ENCODE results near the gene GPSM3. TPM values are rescaled to one million over a fixed set of nuclear protein-coding genes. Genes with fewer than 3 reads are reported as not detected.

The GPSM3 gene
- total RNA-seq, 1 experiment from 2014 or later: 11.8 TPM

DNA sequence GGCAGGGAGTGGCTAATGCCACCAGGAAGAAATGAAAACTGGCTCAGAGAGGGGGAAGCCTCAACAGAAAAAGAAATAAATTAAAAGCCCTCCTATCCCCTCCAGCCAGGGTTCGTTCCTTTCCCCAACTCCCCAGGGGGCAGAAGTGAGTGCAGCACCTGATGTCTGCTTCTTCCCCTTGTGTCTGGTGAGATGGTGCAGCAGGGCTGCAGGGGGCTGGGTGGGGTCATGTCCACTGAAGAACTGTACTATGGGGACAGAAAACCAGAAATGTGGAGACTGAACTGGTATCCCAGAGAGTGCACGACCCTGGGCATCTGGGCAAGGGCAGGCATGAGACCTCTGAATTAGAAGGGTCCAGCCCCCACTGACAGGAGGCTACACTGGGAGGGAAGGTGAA is 24.1 kb downstream of the GPSM3 start:
- H2BK120ac ChIP-seq (ENCODE audit: low read depth, low read length, poor library complexity, severe bottlenecking): no peak overlapping the region
- H3K36me3 Mint-ChIP-seq (ENCODE audit: insufficient read depth in 1 of 3, low read depth in 3 of 3): peaks cover 40 to 69% (median 52%) of the 10 kb centered on the region in 3 experiments
- TF ChIP-seq, protein P1, sequence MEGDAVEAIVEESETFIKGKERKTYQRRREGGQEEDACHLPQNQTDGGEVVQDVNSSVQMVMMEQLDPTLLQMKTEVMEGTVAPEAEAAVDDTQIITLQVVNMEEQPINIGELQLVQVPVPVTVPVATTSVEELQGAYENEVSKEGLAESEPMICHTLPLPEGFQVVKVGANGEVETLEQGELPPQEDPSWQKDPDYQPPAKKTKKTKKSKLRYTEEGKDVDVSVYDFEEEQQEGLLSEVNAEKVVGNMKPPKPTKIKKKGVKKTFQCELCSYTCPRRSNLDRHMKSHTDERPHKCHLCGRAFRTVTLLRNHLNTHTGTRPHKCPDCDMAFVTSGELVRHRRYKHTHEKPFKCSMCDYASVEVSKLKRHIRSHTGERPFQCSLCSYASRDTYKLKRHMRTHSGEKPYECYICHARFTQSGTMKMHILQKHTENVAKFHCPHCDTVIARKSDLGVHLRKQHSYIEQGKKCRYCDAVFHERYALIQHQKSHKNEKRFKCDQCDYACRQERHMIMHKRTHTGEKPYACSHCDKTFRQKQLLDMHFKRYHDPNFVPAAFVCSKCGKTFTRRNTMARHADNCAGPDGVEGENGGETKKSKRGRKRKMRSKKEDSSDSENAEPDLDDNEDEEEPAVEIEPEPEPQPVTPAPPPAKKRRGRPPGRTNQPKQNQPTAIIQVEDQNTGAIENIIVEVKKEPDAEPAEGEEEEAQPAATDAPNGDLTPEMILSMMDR (conservative IDR thresholded peaks at IDR 0.05): no peak
- no peak overlapping the region for H3T11ph ChIP-seq (ENCODE audit: low read length)
- no peak overlapping the region for H3K4me2 ChIP-seq (ENCODE audit: insufficient read depth, insufficient read length, low read length)
- H4K8ac ChIP-seq (replicated peaks; ENCODE audit: insufficient read length, low read depth, low read length): no peak overlapping the region
- no peak overlapping the region for H2BK15ac ChIP-seq (ENCODE audit: low read depth, low read length)
- H3K4me1 ChIP-seq (ENCODE audit: insufficient read depth, low read length): no peaks in the 10 kb centered on the region; the same call in 1 of the 2 replicates
- peaks cover 2% of the 10 kb centered on the region for H4K20me1 ChIP-seq (ENCODE audit: control insufficient read depth, insufficient read depth, insufficient read length)
- no CpG with 5 or more reads among the region's 2 CpGs for WGBS (ENCODE audit: extremely low coverage, insufficient read length, low lambda C conversion rate)
- H3K4ac ChIP-seq (ENCODE audit: low read depth, low read length): no peak overlapping the region
- no peak overlapping the region for H2BK12ac ChIP-seq (ENCODE audit: insufficient read length, low read depth, low read length)
- H4K91ac ChIP-seq (ENCODE audit: insufficient read length, low read depth, low read length): no peak overlapping the region
- no peak overlapping the region for H3K4me3 Mint-ChIP-seq
- H3K27ac ChIP-seq (ENCODE audit: insufficient read length, low read depth, low read length): no peak overlapping the region
- H3K9me3 ChIP-seq (ENCODE audit: control insufficient read depth, low read depth, low read length): no peaks in the 10 kb centered on the region
- no peak overlapping the region for H3K23ac ChIP-seq (ENCODE audit: insufficient read length, low read depth, low read length)
- H3K27ac Mint-ChIP-seq: peak overlapping the region in 2 of 3 experiments; percentile 57 to 66; a peak in 2 of 7 replicates
- H3K56ac ChIP-seq (ENCODE audit: insufficient read length, low read depth, low read length): no peak overlapping the region
- no peak overlapping the region for H4K5ac ChIP-seq (ENCODE audit: insufficient read length, low read depth, low read length)
- no peak overlapping the region for H3K9ac ChIP-seq (ENCODE audit: extremely low read depth, insufficient read length, low read length)
- no peak overlapping the region for H3K14ac ChIP-seq (ENCODE audit: insufficient read depth, low read length)
- H2BK5ac ChIP-seq (ENCODE audit: insufficient read length, low read length): no peak overlapping the region
- peaks cover 10 to 26% of the 10 kb centered on the region in 2 experiments for H3K4me1 Mint-ChIP-seq
- no peaks in the 10 kb centered on the region for H3K27me3 ChIP-seq (ENCODE audit: insufficient read depth, low read length)
- H3K23me2 ChIP-seq (ENCODE audit: insufficient read length, low read depth, low read length, poor library complexity, severe bottlenecking): no peaks in the 10 kb centered on the region
- no peak overlapping the region for H2AFZ ChIP-seq (ENCODE audit: low read length)
- no peak overlapping the region for H2AK5ac ChIP-seq (ENCODE audit: insufficient read length, low read length)
- no peaks in the 10 kb centered on the region for H3K79me2 ChIP-seq (ENCODE audit: insufficient read depth, low read length)
- no peak for DNase-seq
- H3K79me1 ChIP-seq (ENCODE audit: insufficient read depth, low read depth, low read length, poor library complexity, severe bottlenecking): no peaks in the 10 kb centered on the region
- H3K27me3 Mint-ChIP-seq (ENCODE audit: low read depth): no peaks in the 10 kb centered on the region; the same call in 1 of the 2 replicates
- no peak overlapping the region for H3K18ac ChIP-seq (ENCODE audit: insufficient read length, low read depth, low read length)
- no peak overlapping the region for H2BK20ac ChIP-seq (ENCODE audit: low read depth, low read length, poor library complexity, severe bottlenecking)
- no peaks in the 10 kb centered on the region for H3K9me3 Mint-ChIP-seq

Measured in H9 (cell line).